Mesenchymal stem cell (in vitro differentiated cells and primary cell): Measurements from ENCODE around the gene ANKFN1.

ENCODE experiments used
- DNase-seq: peaks from one replicate; pipeline ENCODE4 v3.0.0-alpha.2; 2013
- H2AFZ ChIP-seq: one replicate; pipeline ENCODE4 v1.6.1; 2013; ENCODE audit warnings: low read depth, mild to moderate bottlenecking, control low read depth, inconsistent platforms, low read length, moderate library complexity
- H2AK5ac ChIP-seq: 2 replicates; pipeline ENCODE4 v1.6.1; 2013; ENCODE audit warnings: low read length, moderate library complexity, mild to moderate bottlenecking, inconsistent platforms; ENCODE audit not compliant: severe bottlenecking
- H2BK120ac ChIP-seq: one replicate; pipeline ENCODE4 v1.6.1; 2013; ENCODE audit warnings: low read depth, mild to moderate bottlenecking, inconsistent platforms, low read length, moderate library complexity
- H2BK12ac ChIP-seq, 2 experiments: one replicate each; pipeline ENCODE4 v1.6.1; 2013; ENCODE audit warnings: inconsistent platforms in 2 of 2, low read length in 2 of 2, mild to moderate bottlenecking in 2 of 2, moderate library complexity in 2 of 2, control low read depth in 1 of 2
- H2BK15ac ChIP-seq: one replicate; pipeline ENCODE4 v1.6.1; 2013; ENCODE audit warnings: mild to moderate bottlenecking, low read depth, inconsistent platforms; ENCODE audit not compliant: poor library complexity, severe bottlenecking
- H2BK5ac ChIP-seq: 2 replicates; pipeline ENCODE4 v1.6.1; 2013; ENCODE audit warnings: low read depth, mild to moderate bottlenecking, low read length, control low read depth, inconsistent platforms; ENCODE audit not compliant: poor library complexity, severe bottlenecking
- H3K14ac ChIP-seq, 2 experiments: one replicate each; pipeline ENCODE4 v1.6.1; 2013; ENCODE audit warnings: inconsistent platforms in 2 of 2, low read length in 2 of 2, control low read depth in 1 of 2, mild to moderate bottlenecking in 1 of 2, moderate library complexity in 1 of 2
- H3K18ac ChIP-seq, 2 experiments: one replicate each; pipeline ENCODE4 v1.6.1; 2013; ENCODE audit warnings: inconsistent platforms in 2 of 2, low read length in 2 of 2, control low read depth in 1 of 2, low read depth in 1 of 2, mild to moderate bottlenecking in 1 of 2
- H3K23ac ChIP-seq, 2 experiments: one replicate each; pipeline ENCODE4 v1.6.1; 2013; ENCODE audit warnings: inconsistent platforms in 2 of 2, low read length in 2 of 2, mild to moderate bottlenecking in 2 of 2, moderate library complexity in 2 of 2, control low read depth in 1 of 2
- H3K27ac ChIP-seq: 2 replicates; pipeline ENCODE4 v1.5.1; 2013; ENCODE audit warnings: mild to moderate bottlenecking, moderate library complexity, low read length, control low read depth, inconsistent platforms; ENCODE audit not compliant: poor library complexity, severe bottlenecking
- H3K27me3 ChIP-seq, 2 experiments: 2 replicates each; pipeline versions ENCODE4 v1.6.1 to v1.7.0; 2013; ENCODE audit warnings: low read length in 2 of 2, mild to moderate bottlenecking in 2 of 2, moderate library complexity in 2 of 2, control low read depth in 1 of 2, inconsistent platforms in 1 of 2; ENCODE audit not compliant: control insufficient read depth in 1 of 2, insufficient read depth in 1 of 2
- H3K36me3 ChIP-seq, 2 experiments: 2 replicates each; pipeline versions ENCODE4 v1.6.1 to v1.7.0; 2013; ENCODE audit warnings: low read length in 2 of 2, control low read depth in 1 of 2, inconsistent platforms in 1 of 2, low read depth in 1 of 2, mild to moderate bottlenecking in 1 of 2; ENCODE audit not compliant: insufficient read depth in 2 of 2, control insufficient read depth in 1 of 2
- H3K4ac ChIP-seq, 2 experiments: one replicate each; pipeline ENCODE4 v1.6.1; 2013; ENCODE audit warnings: inconsistent platforms in 2 of 2, low read length in 2 of 2, mild to moderate bottlenecking in 2 of 2, moderate library complexity in 2 of 2, control low read depth in 1 of 2, low read depth in 1 of 2
- H3K4me1 ChIP-seq: 2 replicates; pipeline ENCODE4 v1.6.1; 2013; ENCODE audit warnings: low read depth, low read length, control low read depth; ENCODE audit not compliant: control insufficient read depth, insufficient read depth
- H3K4me2 ChIP-seq: 2 replicates; pipeline ENCODE4 v1.6.1; 2013; ENCODE audit warnings: low read length, mild to moderate bottlenecking, inconsistent platforms; ENCODE audit not compliant: poor library complexity, severe bottlenecking
- H3K4me3 ChIP-seq, 2 experiments: 2 replicates each; pipeline versions ENCODE4 v1.5.1 to v1.7.0; 2013; ENCODE audit warnings: low read length in 2 of 2, mild to moderate bottlenecking in 2 of 2, control low read depth in 1 of 2, low read depth in 1 of 2; ENCODE audit not compliant: insufficient read depth in 1 of 2
- H3K79me1 ChIP-seq: replicated peaks from 2 replicates; pipeline ENCODE4 v1.6.1; 2013; ENCODE audit warnings: mild to moderate bottlenecking, control low read depth, low read length, inconsistent platforms; ENCODE audit not compliant: poor library complexity, severe bottlenecking
- H3K9ac ChIP-seq: 2 replicates; pipeline ENCODE4 v1.7.0; 2013; ENCODE audit warnings: mild to moderate bottlenecking, low read length, moderate library complexity
- H3K9me3 ChIP-seq: 2 replicates; pipeline ENCODE4 v1.7.0; 2013; ENCODE audit warnings: mild to moderate bottlenecking, low read length; ENCODE audit not compliant: control insufficient read depth
- H4K8ac ChIP-seq: one replicate; pipeline ENCODE4 v1.6.1; 2013; ENCODE audit warnings: inconsistent platforms, mild to moderate bottlenecking, low read length, moderate library complexity
- H4K91ac ChIP-seq: one replicate; pipeline ENCODE4 v1.6.1; 2013; ENCODE audit warnings: mild to moderate bottlenecking, low read length, inconsistent platforms
- WGBS: methylation state at CpG from one replicate; pipeline ENCODE4 v1.1.7; 2013; ENCODE audit warnings: mixed read lengths; 5-methylcytosine and 5-hydroxymethylcytosine counted together

Gene ANKFN1

DNA sequence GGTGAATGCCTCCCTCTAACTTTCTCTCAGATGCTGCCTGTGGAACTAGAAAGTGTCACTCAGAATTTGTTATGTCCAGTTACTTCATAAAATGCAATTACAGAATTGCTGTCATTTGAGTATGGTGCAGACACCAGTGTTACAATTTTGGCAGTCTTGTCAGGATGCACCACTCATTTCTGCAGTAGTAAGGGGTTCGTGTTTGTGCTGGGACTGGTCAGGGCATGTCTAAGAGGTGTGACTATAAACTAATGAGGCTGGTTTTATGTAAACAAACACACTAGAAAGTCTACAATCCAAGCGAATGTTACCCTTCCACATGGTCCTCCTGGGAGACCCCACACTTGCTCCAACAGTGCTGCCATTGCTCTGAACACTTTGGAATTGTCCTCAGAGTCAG is 206.2 kb downstream of the ANKFN1 start:
- WGBS, result 57% methylated on average over 1 of the region's 2 CpGs
- H3K79me1 ChIP-seq, result no peaks in the 10 kb centered on the region
- H4K91ac ChIP-seq, result no peak overlapping the region
- H3K4me1 ChIP-seq, result no peaks in the 10 kb centered on the region
- no peak overlapping the region for H3K23ac ChIP-seq
- no peaks in the 10 kb centered on the region for H3K27me3 ChIP-seq
- H3K4me2 ChIP-seq, result no peak overlapping the region
- no peak overlapping the region for H3K4ac ChIP-seq
- no peak overlapping the region for H4K8ac ChIP-seq
- H3K27ac ChIP-seq, result no peak overlapping the region
- H2BK120ac ChIP-seq, result no peak overlapping the region
- H3K36me3 ChIP-seq, result no peaks in the 10 kb centered on the region
- no peaks in the 10 kb centered on the region for H3K9me3 ChIP-seq
- no peak overlapping the region for H2BK15ac ChIP-seq
- H2BK12ac ChIP-seq, result no peak overlapping the region
- H3K9ac ChIP-seq, result no peak overlapping the region
- no peak overlapping the region for H3K18ac ChIP-seq
- no peak overlapping the region for H2BK5ac ChIP-seq
- no peak for DNase-seq
- no peak overlapping the region for H3K14ac ChIP-seq
- no peak overlapping the region for H2AK5ac ChIP-seq
- H3K4me3 ChIP-seq, result no peak overlapping the region
- no peak overlapping the region for H2AFZ ChIP-seq

DNA sequence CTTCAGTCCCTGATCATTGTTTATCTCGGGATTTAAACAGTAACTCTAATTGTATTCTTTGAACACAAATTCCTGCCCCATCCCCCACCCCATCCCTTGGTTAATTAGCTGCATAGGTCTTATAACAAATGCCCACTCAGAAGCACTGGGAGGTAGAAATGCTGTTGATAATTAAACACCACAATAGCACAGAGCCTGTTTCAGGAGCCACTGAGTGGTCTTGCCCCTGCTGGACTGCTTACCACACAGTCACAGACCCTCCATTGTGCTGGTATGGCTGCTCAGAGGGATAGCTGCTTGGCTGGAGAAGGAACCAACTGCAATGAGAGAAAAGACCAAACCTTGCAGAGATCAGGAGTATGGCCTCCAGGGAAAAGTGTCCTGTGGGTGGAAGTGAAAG is 214.1 kb downstream of the ANKFN1 start:
- Histone ChIP-seq H3K36me3 (no peaks in the 10 kb centered on the region), H2AK5ac (no peak overlapping the region), H2BK15ac (no peak overlapping the region), H2AFZ (no peak overlapping the region), H2BK12ac (no peak overlapping the region), H3K9ac (no peak overlapping the region), H2BK120ac (no peak overlapping the region), H3K27ac (no peak overlapping the region), H3K23ac (no peak overlapping the region), H4K91ac (no peak overlapping the region), H4K8ac (no peak overlapping the region), H3K18ac (no peak overlapping the region), H3K9me3 (no peaks in the 10 kb centered on the region), H3K4me1 (no peaks in the 10 kb centered on the region), H3K4ac (no peak overlapping the region), H3K79me1 (no peaks in the 10 kb centered on the region), H3K27me3 (no peaks in the 10 kb centered on the region), H3K14ac (no peak overlapping the region), H3K4me2 (no peak overlapping the region), H2BK5ac (no peak overlapping the region), H3K4me3 (no peak overlapping the region)
- DNase-seq, result no peak
- 67% methylated on average over 1 of the region's 1 CpG for WGBS

DNA sequence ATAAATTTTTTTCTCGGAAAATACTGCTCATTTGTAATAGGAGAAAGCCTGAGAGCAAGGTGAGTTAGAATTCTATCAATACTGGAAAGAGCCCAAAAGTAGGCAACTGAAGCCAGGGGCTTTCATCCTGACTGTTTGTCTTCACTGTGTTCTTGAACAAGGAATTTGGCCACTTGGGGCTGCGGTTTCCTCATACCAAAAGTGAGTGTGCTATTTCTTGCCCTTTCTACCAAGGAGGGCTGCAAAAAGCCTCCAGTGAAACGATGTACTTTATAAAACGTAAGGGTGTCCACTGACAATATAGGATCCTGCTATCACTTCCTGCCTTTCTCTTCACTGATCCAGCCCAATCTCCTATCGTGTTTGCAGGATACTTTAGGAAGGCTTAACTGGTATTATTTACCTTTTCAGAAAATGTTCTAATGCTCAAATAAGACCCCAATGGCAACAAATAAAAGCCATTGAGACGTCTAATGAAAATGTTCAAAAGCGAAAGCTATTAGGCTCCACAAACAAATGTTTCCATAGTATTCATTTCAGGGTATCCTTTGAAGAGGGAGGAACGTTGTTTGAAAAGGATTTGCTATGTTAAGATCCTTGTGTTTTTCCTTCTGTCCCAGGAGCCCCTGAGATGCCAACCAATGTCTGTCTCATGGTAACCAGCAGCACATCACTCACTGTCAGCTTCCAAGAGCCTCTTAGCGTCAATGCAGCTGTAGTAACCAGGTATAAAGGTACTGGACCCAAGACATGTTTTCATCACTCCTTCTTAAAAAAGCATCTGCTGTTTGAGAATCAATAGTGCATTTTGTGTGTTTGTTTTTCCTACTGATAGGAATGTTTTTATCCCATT is 220.9 kb downstream of the ANKFN1 start:
- no peak overlapping the region for H3K18ac ChIP-seq
- no peak for DNase-seq

DNA sequence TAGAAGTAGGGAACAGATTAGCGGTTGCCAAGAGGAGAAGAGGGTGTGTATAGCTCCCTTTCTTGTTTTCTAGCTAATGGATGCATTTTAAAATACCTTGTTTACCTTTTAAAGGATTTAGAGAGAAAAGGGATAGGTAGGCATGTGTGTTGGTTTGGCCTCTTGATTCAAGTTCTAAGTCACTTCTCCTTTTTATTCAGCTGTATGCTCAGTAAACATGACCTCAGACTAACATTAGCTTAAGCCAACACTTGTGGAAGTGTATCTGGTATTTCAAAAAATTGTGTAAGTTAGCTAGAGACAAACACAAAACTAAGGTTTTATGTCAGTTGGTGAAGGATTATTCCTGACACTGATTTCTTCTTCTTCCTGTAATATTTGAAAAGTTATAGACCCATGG is 236.1 kb downstream of the ANKFN1 start:
- no peak overlapping the region for H3K4me3 ChIP-seq
- no peak overlapping the region for H3K9ac ChIP-seq
- H3K4ac ChIP-seq, result no peak overlapping the region
- H3K23ac ChIP-seq, result no peak overlapping the region
- no peak overlapping the region for H4K8ac ChIP-seq
- no peak overlapping the region for H2BK12ac ChIP-seq
- H2BK5ac ChIP-seq, result no peak overlapping the region
- no peak for DNase-seq
- H3K4me2 ChIP-seq, result no peak overlapping the region
- H3K36me3 ChIP-seq, result no peaks in the 10 kb centered on the region
- H3K4me1 ChIP-seq, result no peaks in the 10 kb centered on the region
- no peak overlapping the region for H2BK120ac ChIP-seq
- peaks cover 8% of the 10 kb centered on the region for H3K9me3 ChIP-seq
- H2BK15ac ChIP-seq, result no peak overlapping the region
- no peak overlapping the region for H2AFZ ChIP-seq
- H3K18ac ChIP-seq, result no peak overlapping the region
- H2AK5ac ChIP-seq, result no peak overlapping the region
- no peak overlapping the region for H4K91ac ChIP-seq
- WGBS, result 100% methylated on average over 1 of the region's 1 CpG
- H3K27ac ChIP-seq, result no peak overlapping the region
- no peaks in the 10 kb centered on the region for H3K79me1 ChIP-seq
- no peak overlapping the region for H3K14ac ChIP-seq
- H3K27me3 ChIP-seq, result no peaks in the 10 kb centered on the region

More for the DNA sequence above, 220.9 kb downstream of the ANKFN1 start:
- Histone ChIP-seq H4K91ac (no peak overlapping the region), H3K23ac (no peak overlapping the region), H2AK5ac (no peak overlapping the region), H2BK120ac (no peak overlapping the region), H3K79me1 (no peaks in the 10 kb centered on the region), H3K36me3 (no peaks in the 10 kb centered on the region), H3K4me3 (no peak overlapping the region), H3K14ac (no peak overlapping the region), H3K9ac (no peak overlapping the region), H3K4ac (no peak overlapping the region), H3K4me1 (no peaks in the 10 kb centered on the region), H3K4me2 (no peak overlapping the region), H3K27me3 (no peaks in the 10 kb centered on the region), H2AFZ (no peak overlapping the region), H2BK5ac (no peak overlapping the region), H3K9me3 (no peaks in the 10 kb centered on the region), H3K27ac (no peak overlapping the region), H2BK15ac (no peak overlapping the region), H4K8ac (no peak overlapping the region), H2BK12ac (no peak overlapping the region)
- 81% methylated on average over 7 of the region's 9 CpGs for WGBS
